Germinal center (tissue), 1 donor: ENCODE measurements around the gene PCDHA7.
"Not testable (repeated sequence)": the region's sequence is repeated elsewhere in the genome, so short reads cannot be mapped to it uniquely, and the experiment has no call there.

Experiments used
- DNase-seq: peaks from one replicate; pipeline ENCODE4 v3.0.0; 2012; ENCODE audit warnings: mixed read lengths, low spot score

PCDHA7 gene, protein sequence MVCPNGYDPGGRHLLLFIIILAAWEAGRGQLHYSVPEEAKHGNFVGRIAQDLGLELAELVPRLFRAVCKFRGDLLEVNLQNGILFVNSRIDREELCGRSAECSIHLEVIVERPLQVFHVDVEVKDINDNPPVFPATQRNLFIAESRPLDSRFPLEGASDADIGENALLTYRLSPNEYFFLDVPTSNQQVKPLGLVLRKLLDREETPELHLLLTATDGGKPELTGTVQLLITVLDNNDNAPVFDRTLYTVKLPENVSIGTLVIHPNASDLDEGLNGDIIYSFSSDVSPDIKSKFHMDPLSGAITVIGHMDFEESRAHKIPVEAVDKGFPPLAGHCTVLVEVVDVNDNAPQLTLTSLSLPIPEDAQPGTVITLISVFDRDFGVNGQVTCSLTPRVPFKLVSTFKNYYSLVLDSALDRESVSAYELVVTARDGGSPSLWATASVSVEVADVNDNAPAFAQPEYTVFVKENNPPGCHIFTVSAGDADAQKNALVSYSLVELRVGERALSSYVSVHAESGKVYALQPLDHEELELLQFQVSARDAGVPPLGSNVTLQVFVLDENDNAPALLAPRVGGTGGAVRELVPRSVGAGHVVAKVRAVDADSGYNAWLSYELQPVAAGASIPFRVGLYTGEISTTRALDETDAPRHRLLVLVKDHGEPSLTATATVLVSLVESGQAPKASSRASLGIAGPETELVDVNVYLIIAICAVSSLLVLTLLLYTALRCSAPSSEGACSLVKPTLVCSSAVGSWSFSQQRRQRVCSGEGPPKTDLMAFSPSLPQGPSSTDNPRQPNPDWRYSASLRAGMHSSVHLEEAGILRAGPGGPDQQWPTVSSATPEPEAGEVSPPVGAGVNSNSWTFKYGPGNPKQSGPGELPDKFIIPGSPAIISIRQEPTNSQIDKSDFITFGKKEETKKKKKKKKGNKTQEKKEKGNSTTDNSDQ

DNA sequence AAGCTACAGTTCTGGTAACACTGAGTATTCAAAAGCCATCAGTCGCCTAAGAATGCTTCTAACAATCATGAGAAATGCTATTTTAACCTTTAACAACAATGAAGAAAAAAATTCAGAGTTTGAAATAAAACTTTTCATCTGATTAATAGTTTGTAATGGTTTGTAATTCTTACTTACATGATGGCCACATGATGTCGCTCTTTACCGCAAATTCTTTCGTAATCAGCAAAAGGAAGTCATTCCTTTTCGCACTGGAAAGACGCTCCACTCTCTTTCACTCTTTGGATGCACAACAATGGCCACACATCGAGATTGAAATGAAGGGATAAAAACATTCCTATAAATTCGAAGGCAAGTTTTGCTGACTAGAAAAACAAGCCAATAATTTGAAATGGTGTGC is at the start of gene PCDHA7:
TSS of gene PCDHA7 (plus strand) at position 277 of the 400 bp plus-strand sequence. CDS start at position 392, 115 bp downstream.
- DNase-seq, result no peak

DNA sequence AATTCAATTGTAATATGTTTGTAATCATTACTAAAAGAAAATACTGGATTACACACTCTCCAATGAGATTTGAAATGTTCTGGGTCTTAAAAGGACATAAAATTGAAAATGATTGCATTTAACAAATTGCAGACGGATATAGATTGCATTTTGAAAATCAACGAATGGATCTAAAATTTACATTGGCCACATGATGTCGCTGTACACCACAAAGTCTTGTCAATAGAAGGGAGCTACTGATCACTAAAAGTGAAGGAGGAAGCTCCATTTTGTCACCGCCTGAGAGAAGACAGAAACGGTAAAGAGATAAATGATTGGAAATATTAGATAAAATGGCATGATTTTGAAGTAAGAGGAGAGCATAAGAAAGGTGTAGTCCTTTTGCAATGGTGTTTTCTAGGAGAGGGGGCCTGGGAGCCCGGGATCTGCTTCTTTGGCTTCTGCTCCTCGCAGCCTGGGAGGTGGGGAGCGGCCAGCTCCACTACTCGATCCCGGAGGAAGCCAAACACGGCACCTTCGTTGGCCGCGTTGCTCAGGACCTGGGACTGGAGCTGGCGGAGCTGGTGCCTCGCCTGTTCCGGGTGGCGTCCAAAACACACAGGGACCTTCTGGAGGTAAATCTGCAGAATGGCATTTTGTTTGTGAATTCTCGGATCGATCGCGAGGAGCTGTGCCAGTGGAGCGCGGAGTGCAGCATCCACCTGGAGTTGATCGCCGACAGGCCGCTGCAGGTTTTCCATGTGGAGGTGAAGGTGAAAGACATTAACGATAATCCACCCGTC is 48.0 kb upstream of the PCDHA7 start, which contains the start of gene PCDHA1:
TSS of gene PCDHA1 (plus strand) at position 236 of the 782 bp plus-strand sequence.
- no peak for DNase-seq

DNA sequence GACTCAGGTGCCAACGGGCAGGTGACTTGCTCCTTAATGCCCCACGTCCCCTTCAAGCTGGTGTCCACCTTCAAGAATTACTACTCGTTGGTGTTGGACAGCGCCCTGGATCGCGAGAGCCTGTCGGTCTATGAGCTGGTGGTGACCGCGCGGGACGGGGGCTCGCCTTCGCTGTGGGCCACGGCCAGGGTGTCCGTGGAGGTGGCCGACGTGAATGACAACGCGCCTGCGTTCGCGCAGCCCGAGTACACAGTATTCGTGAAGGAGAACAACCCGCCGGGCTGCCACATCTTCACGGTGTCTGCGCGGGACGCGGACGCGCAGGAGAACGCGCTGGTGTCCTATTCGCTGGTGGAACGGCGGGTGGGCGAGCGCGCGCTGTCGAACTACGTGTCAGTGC is 46.6 kb upstream of the PCDHA7 start:
- DNase-seq, result not testable (repeated sequence)

DNA sequence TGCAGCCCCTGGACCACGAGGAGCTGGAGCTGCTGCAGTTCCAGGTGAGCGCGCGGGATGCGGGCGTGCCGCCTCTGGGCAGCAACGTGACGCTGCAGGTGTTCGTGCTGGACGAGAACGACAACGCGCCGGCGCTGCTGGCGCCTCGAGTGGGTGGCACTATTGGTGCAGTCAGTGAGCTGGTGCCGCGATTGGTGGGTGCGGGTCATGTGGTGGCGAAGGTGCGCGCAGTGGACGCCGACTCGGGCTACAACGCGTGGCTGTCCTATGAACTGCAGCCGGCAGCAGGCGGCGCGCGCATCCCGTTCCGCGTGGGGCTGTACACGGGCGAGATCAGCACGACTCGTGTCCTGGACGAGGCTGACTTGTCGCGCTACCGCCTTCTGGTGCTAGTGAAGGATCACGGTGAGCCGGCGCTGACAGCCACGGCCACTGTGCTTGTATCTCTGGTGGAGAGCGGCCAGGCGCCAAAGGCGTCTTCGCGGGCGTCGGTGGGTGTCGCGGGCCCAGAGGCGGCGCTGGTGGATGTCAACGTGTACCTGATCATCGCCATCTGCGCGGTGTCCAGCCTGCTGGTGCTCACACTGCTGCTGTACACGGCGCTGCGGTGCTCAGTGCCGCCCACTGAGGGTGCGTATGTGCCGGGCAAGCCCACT is 46.1 kb upstream of the PCDHA7 start:
- not testable (repeated sequence) for DNase-seq

DNA sequence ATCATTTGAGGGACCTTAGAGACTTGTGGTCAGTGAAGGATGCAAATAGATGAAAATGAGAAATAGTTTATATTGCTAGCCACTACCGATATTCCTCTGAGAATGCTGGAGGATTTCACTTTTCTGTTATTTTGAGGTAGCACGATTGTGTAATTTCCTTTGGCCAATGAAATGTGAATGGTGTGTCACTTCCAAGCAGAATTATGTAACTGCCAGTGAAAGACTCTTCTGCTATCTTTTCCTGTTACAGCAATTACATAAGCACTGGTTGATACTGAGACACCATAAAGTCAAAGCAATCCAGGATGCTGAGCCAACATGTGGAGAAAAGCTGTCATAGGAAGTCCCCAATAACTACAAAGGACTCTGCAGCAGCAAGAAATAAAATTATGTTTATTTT is 43.0 kb upstream of the PCDHA7 start:
- DNase-seq, result no peak

DNA sequence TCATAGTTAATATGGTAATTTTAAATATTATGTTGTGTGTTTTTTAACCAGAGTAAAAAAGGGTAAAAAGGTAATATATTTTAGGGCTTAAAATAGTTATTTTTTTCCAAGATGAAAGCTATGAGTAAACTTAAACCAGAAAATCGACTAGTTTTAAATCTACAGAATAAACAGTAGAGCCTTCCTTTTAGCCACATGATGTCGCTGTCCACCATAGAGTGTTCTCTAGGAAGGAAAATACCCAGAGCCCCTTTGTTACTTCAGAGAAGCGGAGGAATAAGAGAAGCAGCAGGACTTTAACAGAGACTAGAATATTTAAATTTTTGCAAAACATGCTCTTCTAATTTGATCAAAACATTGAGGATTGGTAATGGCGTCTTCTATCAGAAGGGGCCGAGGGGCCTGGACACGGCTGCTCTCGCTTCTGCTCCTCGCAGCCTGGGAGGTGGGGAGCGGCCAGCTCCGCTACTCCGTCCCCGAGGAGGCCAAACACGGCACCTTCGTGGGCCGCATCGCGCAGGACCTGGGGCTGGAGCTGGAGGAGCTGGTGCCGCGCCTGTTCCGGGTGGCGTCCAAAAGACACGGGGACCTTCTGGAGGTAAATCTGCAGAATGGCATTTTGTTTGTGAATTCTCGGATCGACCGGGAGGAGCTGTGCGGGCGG is 39.3 kb upstream of the PCDHA7 start, which contains the start of gene PCDHA2:
TSS of gene PCDHA2 (plus strand) at position 258 of the 664 bp plus-strand sequence.
- no peak for DNase-seq

DNA sequence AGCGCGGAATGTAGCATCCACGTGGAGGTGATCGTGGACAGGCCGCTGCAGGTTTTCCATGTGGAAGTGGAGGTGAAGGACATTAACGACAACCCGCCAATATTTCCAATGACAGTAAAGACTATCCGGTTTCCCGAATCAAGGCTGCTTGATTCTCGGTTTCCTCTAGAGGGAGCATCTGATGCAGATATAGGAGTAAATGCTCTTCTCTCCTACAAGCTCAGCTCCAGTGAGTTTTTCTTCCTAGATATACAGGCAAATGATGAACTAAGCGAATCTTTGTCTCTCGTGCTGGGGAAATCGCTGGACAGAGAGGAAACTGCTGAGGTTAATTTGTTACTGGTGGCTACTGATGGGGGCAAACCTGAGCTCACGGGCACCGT is 38.8 kb upstream of the PCDHA7 start:
- no peak for DNase-seq

DNA sequence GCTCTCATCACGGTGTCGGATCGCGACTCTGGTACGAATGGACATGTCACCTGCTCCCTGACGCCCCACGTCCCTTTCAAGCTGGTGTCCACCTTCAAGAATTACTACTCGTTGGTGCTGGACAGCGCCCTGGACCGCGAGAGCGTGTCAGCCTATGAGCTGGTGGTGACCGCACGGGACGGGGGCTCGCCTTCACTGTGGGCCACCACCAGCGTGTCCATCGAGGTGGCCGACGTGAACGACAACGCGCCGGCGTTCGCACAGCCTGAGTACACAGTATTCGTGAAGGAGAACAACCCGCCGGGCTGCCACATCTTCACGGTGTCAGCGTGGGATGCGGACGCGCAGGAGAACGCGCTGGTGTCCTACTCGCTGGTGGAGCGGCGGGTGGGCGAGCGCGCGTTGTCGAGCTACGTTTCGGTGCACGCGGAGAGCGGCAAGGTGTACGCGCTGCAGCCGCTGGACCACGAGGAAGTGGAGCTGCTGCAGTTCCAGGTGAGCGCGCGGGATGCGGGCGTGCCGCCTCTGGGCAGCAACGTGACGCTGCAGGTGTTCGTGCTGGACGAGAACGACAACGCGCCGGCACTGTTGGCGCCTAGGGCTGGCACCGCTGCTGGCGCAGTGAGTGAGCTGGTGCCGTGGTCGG is 37.9 kb upstream of the PCDHA7 start:
- DNase-seq, result not testable (repeated sequence)

DNA sequence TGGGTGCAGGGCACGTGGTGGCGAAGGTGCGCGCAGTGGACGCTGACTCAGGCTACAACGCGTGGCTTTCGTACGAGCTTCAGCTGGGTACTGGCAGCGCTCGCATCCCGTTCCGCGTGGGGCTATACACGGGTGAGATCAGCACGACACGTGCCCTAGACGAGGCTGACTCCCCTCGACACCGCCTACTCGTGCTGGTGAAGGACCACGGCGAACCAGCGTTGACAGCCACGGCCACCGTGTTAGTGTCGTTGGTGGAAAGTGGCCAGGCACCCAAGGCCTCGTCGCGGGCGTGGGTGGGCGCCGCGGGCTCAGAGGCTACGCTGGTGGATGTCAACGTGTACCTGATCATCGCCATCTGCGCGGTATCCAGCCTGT is 37.4 kb upstream of the PCDHA7 start:
- DNase-seq, result no peak

DNA sequence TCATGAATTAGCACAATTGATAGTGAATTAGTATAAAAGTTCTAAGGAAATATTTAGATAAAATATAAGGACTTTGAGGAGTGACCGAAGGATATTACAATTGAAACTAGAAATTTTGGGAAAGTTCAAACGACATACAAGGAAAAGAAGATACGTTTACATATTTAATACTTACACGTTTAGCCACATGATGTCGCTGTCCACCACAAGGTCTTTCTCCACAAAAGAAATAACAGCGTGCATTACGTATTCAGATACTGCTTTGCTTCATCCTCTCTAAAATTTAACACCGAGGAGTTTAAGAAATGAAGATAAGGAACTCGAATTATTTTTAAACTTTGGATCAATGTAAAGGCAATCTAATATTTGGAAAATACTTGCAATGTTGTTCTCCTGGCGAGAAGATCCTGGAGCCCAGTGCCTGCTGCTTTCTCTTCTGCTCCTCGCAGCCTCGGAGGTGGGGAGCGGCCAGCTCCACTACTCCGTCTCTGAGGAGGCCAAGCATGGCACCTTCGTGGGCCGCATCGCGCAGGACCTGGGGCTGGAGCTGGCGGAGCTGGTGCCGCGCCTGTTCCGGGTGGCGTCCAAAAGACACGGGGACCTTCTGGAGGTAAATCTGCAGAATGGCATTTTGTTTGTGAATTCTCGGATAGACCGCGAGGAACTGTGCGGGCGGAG is 33.1 kb upstream of the PCDHA7 start, which contains the start of gene PCDHA3:
TSS of gene PCDHA3 (plus strand) at position 242 of the 678 bp plus-strand sequence.
- DNase-seq, result no peak

DNA sequence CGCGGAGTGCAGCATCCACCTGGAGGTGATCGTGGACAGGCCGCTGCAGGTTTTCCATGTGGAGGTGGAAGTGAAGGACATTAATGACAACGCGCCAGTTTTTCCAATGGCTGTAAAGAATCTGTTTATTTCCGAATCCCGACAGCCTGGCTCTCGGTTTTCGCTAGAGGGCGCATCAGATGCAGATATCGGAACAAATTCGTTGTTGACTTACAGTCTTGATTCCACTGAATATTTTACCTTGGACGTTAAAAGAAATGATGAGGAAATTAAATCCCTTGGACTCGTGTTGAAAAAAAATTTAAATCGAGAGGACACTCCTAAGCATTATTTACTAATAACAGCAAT is 32.6 kb upstream of the PCDHA7 start:
- no peak for DNase-seq

DNA sequence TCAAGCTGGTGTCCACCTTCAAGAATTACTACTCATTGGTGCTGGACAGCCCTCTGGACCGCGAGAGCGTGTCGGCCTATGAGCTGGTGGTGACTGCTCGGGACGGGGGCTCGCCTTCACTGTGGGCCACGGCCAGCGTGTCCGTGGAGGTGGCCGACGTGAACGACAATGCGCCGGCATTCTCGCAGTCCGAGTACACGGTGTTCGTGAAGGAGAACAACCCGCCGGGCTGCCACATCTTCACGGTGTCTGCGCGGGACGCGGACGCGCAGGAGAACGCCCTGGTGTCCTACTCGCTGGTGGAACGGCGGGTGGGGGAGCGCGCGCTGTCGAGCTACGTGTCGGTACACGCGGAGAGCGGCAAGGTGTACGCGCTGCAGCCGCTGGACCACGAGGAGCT is 31.7 kb upstream of the PCDHA7 start:
- DNase-seq, result not testable (repeated sequence)

DNA sequence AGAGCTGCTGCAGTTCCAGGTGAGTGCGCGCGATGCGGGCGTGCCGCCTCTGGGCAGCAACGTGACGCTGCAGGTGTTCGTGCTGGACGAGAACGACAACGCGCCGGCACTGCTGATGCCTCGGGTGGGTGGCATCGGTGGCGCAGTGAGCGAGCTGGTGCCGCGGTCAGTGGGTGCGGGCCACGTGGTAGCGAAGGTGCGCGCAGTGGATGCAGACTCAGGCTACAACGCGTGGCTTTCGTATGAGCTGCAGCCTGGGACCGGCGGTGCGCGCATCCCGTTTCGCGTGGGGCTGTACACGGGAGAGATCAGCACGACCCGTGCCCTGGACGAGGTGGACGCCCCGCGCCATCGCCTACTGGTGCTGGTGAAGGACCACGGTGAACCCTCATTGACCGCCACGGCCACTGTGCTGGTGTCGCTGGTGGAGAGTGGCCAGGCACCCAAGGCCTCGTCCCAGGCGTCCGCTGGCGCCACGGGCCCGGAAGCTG is 31.2 kb upstream of the PCDHA7 start:
- DNase-seq, result no peak

DNA sequence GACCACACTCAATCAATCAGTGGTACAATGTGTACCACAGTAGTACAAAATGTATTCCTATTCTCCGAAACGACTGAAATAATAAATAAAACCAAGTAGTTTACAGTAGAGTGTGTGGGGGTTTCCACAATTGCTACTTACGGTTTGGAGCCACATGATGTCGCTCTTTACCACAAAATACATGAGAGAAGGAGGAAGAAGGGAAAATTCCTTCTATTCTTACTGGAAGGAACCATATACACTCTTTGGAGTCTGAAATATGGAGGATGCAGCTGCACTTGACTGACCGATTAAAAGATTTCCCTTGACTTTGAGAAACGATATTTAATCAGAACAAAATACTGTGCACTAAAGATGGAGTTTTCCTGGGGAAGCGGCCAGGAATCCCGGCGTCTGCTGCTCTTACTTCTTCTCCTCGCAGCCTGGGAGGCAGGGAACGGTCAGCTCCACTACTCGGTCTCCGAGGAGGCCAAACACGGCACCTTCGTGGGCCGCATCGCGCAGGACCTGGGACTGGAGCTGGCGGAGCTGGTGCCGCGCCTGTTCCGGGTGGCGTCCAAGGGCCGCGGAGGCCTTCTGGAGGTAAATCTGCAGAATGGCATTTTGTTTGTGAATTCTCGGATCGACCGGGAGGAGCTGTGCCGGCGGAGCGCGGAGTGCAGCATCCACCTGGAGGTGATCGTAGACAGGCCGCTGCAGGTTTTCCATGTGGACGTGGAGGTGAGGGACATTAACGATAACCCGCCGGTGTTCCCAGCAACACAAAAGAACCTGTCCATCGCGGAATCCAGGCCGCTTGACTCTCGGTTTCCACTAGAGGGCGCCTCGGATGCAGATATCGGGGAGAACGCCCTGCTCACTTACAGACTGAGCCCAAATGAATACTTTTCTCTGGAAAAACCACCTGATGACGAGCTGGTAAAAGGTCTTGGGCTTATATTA is 27.0 kb upstream of the PCDHA7 start, which contains the start of gene PCDHA4:
TSS of gene PCDHA4 (plus strand) at position 235 of the 942 bp plus-strand sequence.
- DNase-seq, result no peak

DNA sequence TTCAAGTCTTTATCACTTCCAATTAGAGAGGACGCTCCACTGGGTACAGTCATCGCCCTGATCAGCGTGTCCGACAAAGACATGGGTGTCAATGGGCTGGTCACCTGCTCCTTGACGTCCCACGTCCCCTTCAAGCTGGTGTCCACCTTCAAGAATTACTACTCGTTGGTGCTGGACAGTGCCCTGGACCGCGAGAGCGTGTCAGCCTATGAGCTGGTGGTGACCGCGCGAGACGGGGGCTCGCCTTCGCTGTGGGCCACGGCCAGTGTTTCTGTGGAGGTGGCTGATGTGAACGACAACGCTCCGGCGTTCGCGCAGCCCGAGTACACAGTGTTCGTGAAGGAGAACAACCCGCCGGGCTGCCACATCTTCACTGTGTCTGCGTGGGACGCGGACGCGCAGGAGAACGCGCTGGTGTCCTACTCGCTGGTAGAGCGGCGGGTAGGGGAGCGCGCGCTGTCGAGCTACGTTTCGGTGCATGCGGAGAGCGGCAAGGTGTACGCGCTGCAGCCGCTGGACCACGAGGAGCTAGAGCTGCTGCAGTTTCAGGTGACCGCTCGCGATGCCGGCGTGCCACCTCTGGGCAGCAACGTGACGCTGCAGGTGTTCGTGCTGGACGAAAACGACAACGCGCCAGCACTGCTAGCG is 25.7 kb upstream of the PCDHA7 start:
- DNase-seq, result not testable (repeated sequence)

DNA sequence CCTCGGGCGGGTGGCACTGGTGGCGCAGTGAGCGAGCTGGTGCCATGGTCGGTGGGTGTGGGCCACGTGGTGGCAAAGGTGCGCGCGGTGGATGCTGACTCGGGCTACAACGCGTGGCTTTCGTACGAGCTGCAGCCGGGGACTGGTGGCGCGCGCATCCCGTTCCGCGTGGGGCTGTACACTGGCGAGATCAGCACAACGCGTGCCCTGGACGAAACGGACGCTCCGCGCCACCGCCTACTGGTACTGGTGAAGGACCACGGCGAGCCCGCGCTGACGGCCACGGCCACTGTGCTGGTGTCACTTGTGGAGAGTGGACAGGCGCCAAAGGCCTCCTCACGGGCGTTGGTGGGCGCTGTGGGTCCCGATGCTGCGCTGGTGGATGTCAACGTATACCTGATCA is 25.2 kb upstream of the PCDHA7 start:
- DNase-seq, result no peak

DNA sequence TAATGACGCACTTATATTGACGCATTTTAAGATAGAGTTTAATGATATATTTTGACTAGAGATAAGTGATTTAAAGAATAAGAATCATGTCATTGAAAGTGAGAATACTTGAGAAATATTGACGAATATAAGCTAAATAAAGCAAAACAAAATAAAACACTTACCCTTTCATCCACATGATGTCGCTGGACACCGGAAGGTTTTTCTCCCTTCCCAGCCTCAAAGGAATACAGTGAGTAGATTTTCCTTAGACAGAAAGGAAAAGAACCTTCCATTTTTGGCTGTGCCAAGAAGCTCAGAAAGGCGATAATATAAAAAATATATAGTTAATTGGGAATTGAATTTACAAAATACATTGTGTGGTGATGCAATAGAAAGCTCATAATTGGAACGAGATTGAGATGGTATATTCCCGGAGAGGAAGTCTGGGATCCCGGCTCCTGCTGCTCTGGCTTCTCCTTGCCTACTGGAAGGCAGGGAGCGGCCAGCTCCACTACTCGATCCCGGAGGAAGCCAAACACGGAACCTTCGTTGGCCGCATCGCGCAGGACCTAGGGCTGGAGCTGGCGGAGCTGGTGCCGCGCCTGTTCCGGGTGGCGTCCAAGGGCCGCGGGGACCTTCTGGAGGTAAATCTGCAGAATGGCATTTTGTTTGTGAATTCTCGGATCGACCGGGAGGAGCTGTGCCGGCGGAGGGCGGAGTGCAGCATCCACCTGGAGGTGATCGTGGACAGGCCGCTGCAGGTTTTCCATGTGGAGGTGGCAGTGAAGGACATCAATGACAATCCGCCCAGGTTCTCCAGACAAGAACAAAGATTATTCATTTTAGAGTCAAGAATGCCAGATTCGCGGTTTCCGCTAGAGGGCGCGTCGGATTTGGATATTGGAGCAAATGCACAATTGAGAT is 12.4 kb upstream of the PCDHA7 start, which contains the start of gene PCDHA5:
TSS of gene PCDHA5 (plus strand) at position 239 of the 906 bp plus-strand sequence.
- DNase-seq, result no peak
